Measurements from ENCODE around the gene EMILIN2.

EMILIN2 gene

GRCh38 chr18:2884706-2885285, 38.0 kb downstream of the EMILIN2 start:
- TF ChIP-seq REST (IDR thresholded peaks at IDR 0.05; ENCODE audit: insufficient replicate concordance, low read depth), result no peak
- no peak for TF ChIP-seq GABPA (IDR thresholded peaks at IDR 0.05; ENCODE audit: low read depth)
- no peak for TF ChIP-seq POLR2AphosphoS5 (IDR thresholded peaks at IDR 0.05; ENCODE audit: low read depth)
- TF ChIP-seq CTCF (IDR thresholded peaks at IDR 0.05; ENCODE audit: insufficient read depth, low read length), result no peak
- TF ChIP-seq SPI1 (IDR thresholded peaks at IDR 0.05; ENCODE audit: borderline replicate concordance, low read depth), result no peak

GRCh38 chr18:2887470-2887869, 40.7 kb downstream of the EMILIN2 start:
- no peak for DNase-seq (ENCODE audit: low read depth in 1 of 2, low spot score in 1 of 2)
- Histone ChIP-seq H3K4me3 (replicated peaks; ENCODE audit: insufficient read depth, low read length) (no peak overlapping the region), H3K27ac (replicated peaks) (no peak overlapping the region), H3K27me3 (ENCODE audit: insufficient read depth, poor library complexity, severe bottlenecking) (no peaks in the 10 kb centered on the region)
- TF ChIP-seq SPI1 (IDR thresholded peaks at IDR 0.05; ENCODE audit: borderline replicate concordance, low read depth), result no peak
- no peak for TF ChIP-seq REST (IDR thresholded peaks at IDR 0.05; ENCODE audit: insufficient replicate concordance, low read depth)
- TF ChIP-seq POLR2AphosphoS5 (IDR thresholded peaks at IDR 0.05; ENCODE audit: low read depth), result no peak
- no peak for TF ChIP-seq CTCF (IDR thresholded peaks at IDR 0.05; ENCODE audit: insufficient read depth, low read length)
- no peak for TF ChIP-seq GABPA (IDR thresholded peaks at IDR 0.05; ENCODE audit: low read depth)

More at GRCh38 chr18:2884706-2885285, 38.0 kb downstream of the EMILIN2 start:
- Histone ChIP-seq H3K27me3 (ENCODE audit: insufficient read depth, poor library complexity, severe bottlenecking) (no peaks in the 10 kb centered on the region), H3K27ac (replicated peaks) (no peak overlapping the region), H3K4me3 (replicated peaks; ENCODE audit: insufficient read depth, low read length) (no peak overlapping the region)
- no peak for DNase-seq (ENCODE audit: low read depth in 1 of 2, low spot score in 1 of 2)

- Histone ChIP-seq H3K27me3 (ENCODE audit: insufficient read depth, poor library complexity, severe bottlenecking) (no peaks in the 10 kb centered on the region), H3K27ac (replicated peaks) (no peak overlapping the region), H3K4me3 (replicated peaks; ENCODE audit: insufficient read depth, low read length) (no peak overlapping the region)
- DNase-seq (ENCODE audit: low read depth in 1 of 2, low spot score in 1 of 2), result no peak
- no peak for TF ChIP-seq GABPA (IDR thresholded peaks at IDR 0.05; ENCODE audit: low read depth)
- TF ChIP-seq CTCF (IDR thresholded peaks at IDR 0.05; ENCODE audit: insufficient read depth, low read length), result no peak
- TF ChIP-seq POLR2AphosphoS5 (IDR thresholded peaks at IDR 0.05; ENCODE audit: low read depth), result no peak
- TF ChIP-seq REST (IDR thresholded peaks at IDR 0.05; ENCODE audit: insufficient replicate concordance, low read depth), result no peak
- TF ChIP-seq SPI1 (IDR thresholded peaks at IDR 0.05; ENCODE audit: borderline replicate concordance, low read depth), result no peak
These were observed 43.0 kb downstream of the EMILIN2 start for GRCh38 chr18:2889761-2890192.

Measured in HL-60 (cell line).